Measurements from ENCODE around the gene EIF4H.

DNA sequence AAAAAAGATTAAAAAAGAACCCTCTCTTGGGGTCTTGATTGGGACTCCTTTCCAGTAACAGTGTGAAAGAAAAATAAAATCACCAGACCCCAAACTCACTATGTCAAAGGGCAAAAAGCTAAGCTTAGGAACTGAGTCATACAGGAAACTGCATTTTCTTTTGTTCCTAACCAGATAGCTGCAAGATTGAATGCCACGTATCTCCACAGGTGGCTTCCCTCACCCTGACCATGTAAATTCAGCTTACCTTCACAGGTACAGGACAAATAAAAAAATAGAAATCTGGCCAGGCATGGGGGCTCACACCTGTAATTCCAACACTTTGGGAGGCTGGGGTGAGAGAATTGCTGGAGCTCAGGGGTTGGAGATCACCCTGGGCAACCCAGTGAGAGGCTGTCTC lies 32.5 kb upstream of the EIF4H start:
- TF ChIP-seq POLR2AphosphoS5 (IDR thresholded peaks at IDR 0.05) = no peak
- TF ChIP-seq, protein P1, sequence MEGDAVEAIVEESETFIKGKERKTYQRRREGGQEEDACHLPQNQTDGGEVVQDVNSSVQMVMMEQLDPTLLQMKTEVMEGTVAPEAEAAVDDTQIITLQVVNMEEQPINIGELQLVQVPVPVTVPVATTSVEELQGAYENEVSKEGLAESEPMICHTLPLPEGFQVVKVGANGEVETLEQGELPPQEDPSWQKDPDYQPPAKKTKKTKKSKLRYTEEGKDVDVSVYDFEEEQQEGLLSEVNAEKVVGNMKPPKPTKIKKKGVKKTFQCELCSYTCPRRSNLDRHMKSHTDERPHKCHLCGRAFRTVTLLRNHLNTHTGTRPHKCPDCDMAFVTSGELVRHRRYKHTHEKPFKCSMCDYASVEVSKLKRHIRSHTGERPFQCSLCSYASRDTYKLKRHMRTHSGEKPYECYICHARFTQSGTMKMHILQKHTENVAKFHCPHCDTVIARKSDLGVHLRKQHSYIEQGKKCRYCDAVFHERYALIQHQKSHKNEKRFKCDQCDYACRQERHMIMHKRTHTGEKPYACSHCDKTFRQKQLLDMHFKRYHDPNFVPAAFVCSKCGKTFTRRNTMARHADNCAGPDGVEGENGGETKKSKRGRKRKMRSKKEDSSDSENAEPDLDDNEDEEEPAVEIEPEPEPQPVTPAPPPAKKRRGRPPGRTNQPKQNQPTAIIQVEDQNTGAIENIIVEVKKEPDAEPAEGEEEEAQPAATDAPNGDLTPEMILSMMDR (IDR thresholded peaks at IDR 0.05) = no peak
- TF ChIP-seq EP300 (IDR thresholded peaks at IDR 0.05) = no peak
- no peak for TF ChIP-seq POLR2A (IDR thresholded peaks at IDR 0.05)
